Midbrain (tissue), 1 donor: ENCODE measurements around the gene CRACDL.

Experiments
- DNase-seq: peaks from one replicate; lab custom pipeline; 2025; lab: John Stamatoyannopoulos, UW

The CRACDL gene

GRCh38 chr2:98935777-98936352 lies at the start of gene CRACDL:
Gene CRACDL (minus strand): TSS chr2:98936225. CDS start chr2:98846800, 89,425 bp downstream.
- DNase-seq = no peak

GRCh38 chr2:98975611-98976010 lies 39.6 kb upstream of the CRACDL start:
- no peak for DNase-seq

GRCh38 chr2:98972582-98973167 lies 36.6 kb upstream of the CRACDL start:
- no peak for DNase-seq

- no peak for DNase-seq
Observed at GRCh38 chr2:98959810-98960507, 23.9 kb upstream of the CRACDL start.

- no peak for DNase-seq
Observed at GRCh38 chr2:98952966-98953365, 16.9 kb upstream of the CRACDL start.

GRCh38 chr2:98948956-98949739 lies 13.1 kb upstream of the CRACDL start:
- DNase-seq = no peak

GRCh38 chr2:98947554-98947953 lies 11.5 kb upstream of the CRACDL start:
- DNase-seq = no peak

GRCh38 chr2:98946855-98947254 lies 10.8 kb upstream of the CRACDL start:
- no peak for DNase-seq

- no peak for DNase-seq
Observed at GRCh38 chr2:98944775-98945174, 8.8 kb upstream of the CRACDL start.

- DNase-seq = no peak
Observed at GRCh38 chr2:98940102-98940501, 4.1 kb upstream of the CRACDL start.

- DNase-seq = no peak
Observed at GRCh38 chr2:98937906-98938305, 1.9 kb upstream of the CRACDL start.

GRCh38 chr2:98936353-98937351 lies 627 bp upstream of the CRACDL start:
- no peak for DNase-seq

- DNase-seq = no peak
Observed at GRCh38 chr2:98935111-98935770, 784 bp downstream of the CRACDL start.

- no peak for DNase-seq
Observed at GRCh38 chr2:98932778-98933343, 3.2 kb downstream of the CRACDL start.

- DNase-seq = no peak
Observed at GRCh38 chr2:98932164-98932563, 3.9 kb downstream of the CRACDL start.

GRCh38 chr2:98931596-98931995 lies 4.4 kb downstream of the CRACDL start:
- DNase-seq = no peak

GRCh38 chr2:98929920-98930319 lies 6.1 kb downstream of the CRACDL start:
- no peak for DNase-seq

GRCh38 chr2:98928242-98928641 lies 7.8 kb downstream of the CRACDL start:
- DNase-seq = no peak

GRCh38 chr2:98927027-98927426 lies 9.0 kb downstream of the CRACDL start:
- DNase-seq = no peak

- no peak for DNase-seq
Observed at GRCh38 chr2:98926601-98927000, 9.4 kb downstream of the CRACDL start.

GRCh38 chr2:98924910-98925309 lies 11.1 kb downstream of the CRACDL start:
- DNase-seq = no peak
